Measurements from ENCODE around the gene SLC12A7.
"Not testable (repeated sequence)": the region's sequence is repeated elsewhere in the genome, so short reads cannot be mapped to it uniquely, and the experiment has no call there.

The SLC12A7 gene

GRCh38 chr5:1033178-1033577, 78.7 kb downstream of the SLC12A7 start:
- peak in 1 of 5 donors; percentile 6 for DNase-seq

- DNase-seq, result peak in 1 of 5 donors; percentile 4
Measured at GRCh38 chr5:1032551-1033027, 79.3 kb downstream of the SLC12A7 start.

- peak in 1 of 5 donors; percentile 7 for DNase-seq
Measured at GRCh38 chr5:1032011-1032410, 79.9 kb downstream of the SLC12A7 start.

DNA sequence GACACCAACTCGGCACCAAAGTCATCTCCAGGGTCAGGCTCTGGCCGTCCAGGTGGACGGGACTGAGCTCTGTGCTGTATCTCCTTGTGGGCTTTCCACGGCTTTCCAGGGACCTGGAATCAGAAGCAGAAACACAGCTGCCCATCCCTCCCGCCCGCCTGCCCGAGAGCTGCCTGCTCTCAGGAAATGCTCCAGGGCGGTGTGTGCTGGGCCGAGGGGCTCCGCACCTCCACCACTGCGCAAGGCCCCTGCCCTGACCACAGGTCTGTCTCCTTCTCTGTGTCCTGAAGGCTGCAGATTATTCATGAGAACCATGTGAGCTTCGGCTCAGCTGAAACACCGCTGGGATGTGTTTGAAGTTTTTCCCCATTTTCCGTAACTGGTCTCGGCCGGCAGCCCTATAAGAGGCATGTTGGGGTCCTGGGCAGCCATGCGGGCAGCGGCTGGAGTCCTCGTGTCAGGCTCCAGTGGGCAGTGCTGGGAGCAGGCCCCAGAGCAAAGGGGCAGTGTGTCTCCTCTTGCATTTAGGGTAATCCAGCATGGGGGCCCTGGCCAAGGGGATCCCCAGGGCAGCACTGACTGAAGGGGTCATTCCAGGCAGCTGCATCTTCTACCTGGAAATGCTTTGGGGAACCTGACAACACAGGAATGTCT, 80.4 kb downstream of the SLC12A7 start:
- peak in 1 of 5 donors; percentile 6 for DNase-seq

DNA sequence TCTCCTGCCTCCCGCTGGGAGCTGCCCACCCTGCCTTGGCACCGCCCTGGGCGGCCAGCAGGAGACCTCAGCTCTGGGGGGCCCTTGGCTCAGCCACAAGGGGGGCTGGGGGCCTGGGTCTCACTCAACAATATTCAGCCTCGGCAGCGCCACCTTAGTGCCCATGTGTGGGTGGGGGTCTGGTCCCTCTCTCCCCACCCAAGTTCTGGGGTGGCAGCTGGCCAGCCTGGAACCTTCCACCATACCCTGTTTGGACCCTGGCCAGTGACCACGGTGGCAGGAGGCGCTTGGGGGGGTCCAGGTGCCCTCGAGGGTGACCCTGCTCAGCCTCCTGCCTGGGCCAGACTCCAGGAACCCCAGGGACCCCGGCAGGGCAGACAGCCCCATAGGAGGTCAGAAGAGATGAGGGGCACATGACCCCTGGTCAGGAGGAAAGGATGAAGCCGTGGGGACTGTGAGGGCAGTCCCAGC, 81.0 kb downstream of the SLC12A7 start:
- peak in 1 of 5 donors; percentile 8 for DNase-seq

- peak in 2 of 5 donors; percentile 4 to 6 for DNase-seq
Measured at GRCh38 chr5:1029945-1030625, 81.8 kb downstream of the SLC12A7 start.

GRCh38 chr5:1029282-1029944, 82.5 kb downstream of the SLC12A7 start:
- peak in 1 of 5 donors; percentile 3 for DNase-seq

DNA sequence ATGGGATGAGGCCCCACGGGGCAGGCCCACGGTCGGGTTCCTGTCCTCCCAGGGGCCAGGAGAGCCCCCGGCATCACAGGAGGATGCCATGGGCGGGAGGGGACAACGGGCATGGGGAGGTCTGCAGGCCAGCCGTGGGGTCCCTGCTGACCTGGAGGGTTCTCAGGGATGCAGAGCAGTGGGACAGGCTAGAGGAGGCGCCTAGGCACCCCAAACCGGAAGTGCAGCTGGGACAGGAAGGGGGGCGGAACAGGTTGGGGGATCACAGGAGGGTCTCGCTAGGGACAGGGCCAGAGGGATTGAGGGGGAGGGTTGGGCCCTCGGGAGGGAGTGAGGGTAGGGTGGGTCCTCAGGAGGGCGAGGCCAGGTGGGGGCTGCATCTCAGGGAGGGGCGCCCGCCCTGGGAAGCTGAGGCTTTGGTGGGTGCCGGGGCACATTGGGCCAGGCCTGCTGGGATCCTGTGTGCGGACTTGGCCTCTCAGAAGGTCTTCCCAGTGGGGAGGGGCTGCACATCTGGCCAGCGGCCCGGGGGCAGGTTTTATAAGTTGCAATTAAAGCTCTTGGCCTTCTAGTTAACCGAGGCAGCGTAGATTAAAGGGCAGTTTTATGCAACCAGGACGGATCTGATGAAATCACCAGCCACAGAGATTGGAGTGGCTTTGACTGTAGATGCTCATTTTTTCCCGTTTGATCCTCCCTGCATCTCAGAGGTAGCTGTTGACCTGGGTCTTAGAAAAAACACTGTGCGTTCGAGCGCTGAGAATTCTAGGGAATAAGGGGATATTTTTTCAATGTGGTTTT, 83.2 kb downstream of the SLC12A7 start:
- peak in 1 of 5 donors; percentile 9 for DNase-seq

GRCh38 chr5:1027631-1028441, 84.0 kb downstream of the SLC12A7 start:
- DNase-seq, result peak in 1 of 5 donors; percentile 8

- peak in 1 of 5 donors; percentile 7 for DNase-seq
Measured at GRCh38 chr5:1026700-1027621, 84.9 kb downstream of the SLC12A7 start.

DNA sequence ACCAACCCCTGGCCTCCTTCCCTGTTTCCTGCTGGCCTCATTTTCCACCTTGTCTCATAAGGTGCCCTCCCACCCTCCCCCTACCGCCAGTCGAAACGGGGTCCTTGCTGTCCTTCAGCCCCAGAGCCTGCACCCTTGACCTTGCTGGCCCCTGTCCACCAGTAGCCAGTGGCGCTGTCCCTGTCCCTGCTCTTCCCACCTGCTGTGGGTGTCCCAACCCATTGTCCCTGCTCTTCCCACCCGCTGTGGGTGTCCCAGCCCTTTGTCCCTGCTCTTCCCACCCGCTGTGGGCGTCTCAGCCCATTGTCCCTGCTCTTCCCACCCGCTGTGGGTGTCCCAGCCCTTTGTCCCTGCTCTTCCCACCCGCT, 89.9 kb downstream of the SLC12A7 start:
- not testable (repeated sequence) for DNase-seq

- DNase-seq, result peak in 1 of 5 donors; percentile 4
Measured at GRCh38 chr5:1021136-1021968, 90.5 kb downstream of the SLC12A7 start.

DNA sequence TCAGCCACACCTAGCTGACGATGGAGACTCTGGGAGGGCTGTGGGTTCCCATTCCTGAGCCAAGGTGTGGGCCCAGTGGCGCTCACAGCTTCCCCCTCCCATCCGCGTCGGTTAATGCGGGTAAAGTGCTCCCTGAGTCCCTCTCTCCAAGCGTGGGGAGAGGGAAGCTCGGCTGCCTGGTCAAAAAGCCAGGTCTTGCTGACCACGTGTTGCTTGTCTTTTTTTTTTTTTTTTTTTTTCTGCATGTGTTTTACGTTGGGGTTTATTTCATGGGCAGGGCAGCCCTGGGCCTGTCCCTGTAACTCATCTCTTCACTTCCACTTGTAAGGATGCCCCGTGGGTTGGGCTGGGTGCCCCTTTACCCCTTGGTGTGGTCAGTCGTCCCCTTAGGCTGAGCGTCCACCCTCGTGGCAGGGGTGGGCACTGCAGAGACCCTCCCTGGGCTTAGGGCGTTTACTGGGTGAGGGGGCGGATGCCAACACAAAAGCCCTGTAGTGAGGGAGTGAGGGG, 91.4 kb downstream of the SLC12A7 start:
- peak in 1 of 5 donors; percentile 2 for DNase-seq

- DNase-seq, result no peak
Measured at GRCh38 chr5:1019001-1019905, 92.6 kb downstream of the SLC12A7 start.

DNA sequence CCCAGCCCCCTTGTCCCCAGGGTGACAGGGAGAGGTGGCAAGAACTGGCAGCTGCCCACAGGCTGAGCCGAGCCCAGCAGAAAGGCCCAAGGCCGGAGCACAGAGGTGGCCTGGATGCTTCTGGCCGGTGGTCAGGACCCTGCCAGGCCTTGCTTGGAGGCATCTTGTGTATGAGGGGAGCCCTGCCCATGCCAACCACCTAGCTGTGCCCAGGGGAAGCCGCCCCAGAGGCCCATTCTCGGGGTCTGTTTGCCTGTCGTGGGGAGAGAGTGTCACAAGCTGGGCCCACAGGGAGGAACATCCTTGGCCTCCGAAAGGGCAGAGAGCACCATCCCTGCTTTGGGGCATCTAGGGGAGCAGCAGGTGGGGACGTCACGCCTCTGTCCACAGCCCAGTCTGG, 93.3 kb downstream of the SLC12A7 start:
- DNase-seq, result no peak

GRCh38 chr5:1017691-1018455, 94.0 kb downstream of the SLC12A7 start:
- no peak for DNase-seq

DNA sequence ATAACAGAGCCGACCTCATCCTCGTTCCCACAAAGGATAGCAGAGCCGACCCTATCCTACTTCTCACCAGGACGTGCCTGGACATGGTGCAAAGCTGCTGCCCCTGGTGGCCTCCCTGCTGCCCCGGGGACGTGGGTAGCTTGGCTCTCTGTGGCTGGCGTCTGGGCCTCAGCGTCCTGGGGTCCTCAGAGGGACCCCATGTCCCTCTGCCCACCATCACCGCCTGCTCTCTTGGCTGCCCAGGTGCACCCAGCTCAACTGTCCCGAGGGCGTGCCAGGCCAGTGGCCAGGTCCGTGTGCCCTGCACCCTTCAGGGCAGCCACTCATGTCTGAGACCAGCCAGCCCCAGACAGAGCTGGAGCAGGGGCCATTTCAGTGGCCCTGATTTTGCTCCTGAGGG, 94.8 kb downstream of the SLC12A7 start:
- no peak for DNase-seq

DNA sequence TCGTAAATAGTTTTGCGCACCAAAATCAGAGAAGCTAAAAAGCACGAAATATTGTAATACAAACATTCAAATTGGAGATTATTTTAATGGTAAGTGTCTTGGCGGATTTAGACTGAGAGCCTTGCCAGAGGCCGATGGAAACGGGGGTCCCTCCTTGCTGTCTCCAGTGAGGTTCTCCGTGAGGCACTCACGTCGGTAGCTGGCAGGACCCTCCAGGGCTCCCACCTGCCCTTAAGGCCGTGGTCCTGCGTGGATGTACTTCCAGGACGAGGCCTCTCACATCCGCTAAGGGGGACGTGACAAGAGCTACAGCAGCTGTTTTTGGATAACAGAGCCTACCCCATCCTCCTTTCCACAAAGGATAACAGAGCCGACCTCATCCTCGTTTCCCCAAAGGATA, 95.4 kb downstream of the SLC12A7 start:
- DNase-seq, result no peak

Measured in T-helper 1 cell (primary cell).